ENCODE measurements around the gene UPP1. TPM values are rescaled to one million over a fixed set of nuclear protein-coding genes. Genes with fewer than 3 reads are reported as not detected.
"Not testable (repeated sequence)": the region's sequence is repeated elsewhere in the genome, so short reads cannot be mapped to it uniquely, and the experiment has no call there.

UPP1 gene
- total RNA-seq (2014; rRNA removed; shearing (Covaris generic)) = 13.3 and 21.5 TPM in 2 replicates

DNA sequence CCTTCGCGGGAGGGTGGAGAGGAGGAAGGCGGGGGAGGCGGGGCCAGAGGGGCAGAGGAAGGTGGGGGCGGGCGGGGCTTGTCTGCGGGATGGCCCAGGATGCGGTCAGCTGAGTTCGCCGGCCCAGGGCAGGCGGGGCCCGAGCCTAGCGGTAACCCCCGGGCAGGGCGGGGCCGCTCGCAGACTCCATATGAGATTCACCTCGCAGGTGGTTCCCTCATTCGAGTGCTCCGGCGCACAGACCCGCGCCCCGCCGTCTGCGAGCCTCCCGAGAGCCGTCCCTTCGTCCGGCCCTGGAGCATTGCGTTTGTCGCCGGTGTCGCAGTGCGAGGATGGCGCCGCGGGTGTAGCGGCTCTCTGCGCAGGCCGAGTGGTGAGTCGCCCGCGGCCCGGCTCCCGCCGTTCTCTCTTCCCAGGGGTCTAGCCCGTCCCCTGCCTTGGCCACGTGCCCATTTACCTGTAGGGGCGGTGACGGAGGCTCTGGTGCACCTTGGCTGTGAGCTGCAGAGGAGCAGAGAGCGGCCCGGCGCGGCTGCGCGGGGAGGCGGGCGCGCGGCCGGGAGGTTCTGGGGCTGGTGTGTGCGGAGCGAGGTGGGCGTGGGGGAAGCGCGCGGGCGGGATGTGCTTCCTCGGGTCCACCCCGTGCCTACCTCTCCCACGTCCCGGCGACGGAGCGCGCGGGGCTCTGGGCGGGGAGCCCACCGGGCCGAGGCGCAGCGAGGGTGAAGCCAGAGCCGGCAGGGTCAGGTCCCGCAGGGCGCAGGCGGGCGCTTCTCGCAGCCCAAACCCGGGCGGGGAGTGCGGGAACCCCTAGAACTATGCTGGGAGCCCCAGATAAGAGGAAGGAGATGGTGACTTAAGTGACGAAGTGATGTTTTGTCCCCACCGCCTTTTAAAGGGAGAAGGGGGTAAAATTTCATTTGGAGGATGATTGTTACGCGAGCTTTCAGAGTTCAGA lies at the start of gene UPP1:
UPP1 (plus strand) TSS at position 220 of the 958 bp plus-strand sequence. CDS start 5,519 bp downstream, outside the sequence.
- DNase-seq (ENCODE audit: low spot score) = peak; percentile 92

DNA sequence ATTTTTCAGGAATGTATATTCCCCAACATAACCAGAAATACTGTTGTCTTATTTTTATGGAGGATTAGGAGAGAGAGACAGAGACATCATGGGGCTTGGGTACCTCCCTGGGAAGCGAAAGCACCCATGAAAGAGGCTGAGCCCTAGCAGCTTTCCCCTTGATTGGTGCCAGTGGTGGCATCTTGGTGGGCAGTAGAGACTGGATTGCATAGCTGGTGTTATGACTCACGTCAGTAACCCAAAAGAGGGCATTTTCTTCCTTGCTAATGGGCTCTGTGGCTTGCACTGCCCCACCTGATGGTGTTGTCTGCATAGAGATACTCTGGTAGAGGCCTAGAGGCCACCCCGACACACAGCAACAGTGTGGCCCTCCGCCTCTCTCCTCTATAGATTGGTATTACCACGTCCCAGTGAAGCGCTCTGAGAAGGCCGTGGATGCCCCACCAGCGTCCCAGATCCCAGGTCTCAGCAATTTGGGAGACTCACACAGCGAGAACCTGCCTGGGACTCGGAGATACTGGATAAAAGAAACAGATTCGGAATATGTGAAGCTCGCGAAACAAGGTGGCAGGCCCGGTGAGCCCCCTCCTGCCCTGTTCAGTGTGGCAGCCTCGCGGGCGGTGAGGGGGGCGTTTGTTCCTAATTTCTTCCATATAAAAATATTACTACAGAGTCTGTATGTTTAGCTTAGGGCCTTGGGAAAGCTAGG lies 48.0 kb upstream of the UPP1 start:
- peak; percentile 87 for DNase-seq (ENCODE audit: low spot score)

DNA sequence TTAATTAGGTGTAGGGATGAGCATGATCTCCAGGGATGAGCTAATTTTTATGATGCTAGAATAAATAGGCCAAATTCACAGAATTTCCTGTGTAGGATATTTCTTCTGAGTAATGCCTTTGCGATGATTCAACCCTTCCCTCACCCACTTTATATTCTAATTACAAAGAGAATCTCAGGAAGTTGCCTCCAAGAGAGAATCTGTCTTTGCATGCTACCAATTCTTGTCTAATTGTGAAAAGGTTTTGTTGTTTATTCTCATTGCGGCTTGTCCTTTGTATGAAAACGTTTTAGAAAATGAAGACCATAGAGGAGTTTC lies 47.5 kb upstream of the UPP1 start:
- DNase-seq (ENCODE audit: low spot score) = peak; percentile 87

DNA sequence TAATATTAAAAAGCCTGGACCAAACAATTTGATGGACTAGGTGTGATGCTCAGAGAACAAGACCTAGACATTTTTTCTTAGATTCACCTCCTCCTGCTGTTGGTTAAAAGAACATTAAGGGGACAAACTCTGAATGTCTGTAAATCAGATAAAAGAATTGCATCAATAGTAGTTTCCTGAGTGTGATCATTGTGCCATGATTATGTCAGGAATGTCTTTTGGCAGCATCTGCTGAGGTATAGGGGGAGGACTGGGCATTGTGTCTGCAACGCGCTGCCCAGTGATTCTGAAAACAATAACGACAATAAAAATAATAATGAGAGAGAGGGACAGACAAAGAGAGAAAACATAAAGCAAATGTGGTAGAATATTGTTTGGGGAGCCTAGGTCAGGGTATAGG lies 46.8 kb upstream of the UPP1 start:
- peak; percentile 64 for DNase-seq (ENCODE audit: low spot score)

DNA sequence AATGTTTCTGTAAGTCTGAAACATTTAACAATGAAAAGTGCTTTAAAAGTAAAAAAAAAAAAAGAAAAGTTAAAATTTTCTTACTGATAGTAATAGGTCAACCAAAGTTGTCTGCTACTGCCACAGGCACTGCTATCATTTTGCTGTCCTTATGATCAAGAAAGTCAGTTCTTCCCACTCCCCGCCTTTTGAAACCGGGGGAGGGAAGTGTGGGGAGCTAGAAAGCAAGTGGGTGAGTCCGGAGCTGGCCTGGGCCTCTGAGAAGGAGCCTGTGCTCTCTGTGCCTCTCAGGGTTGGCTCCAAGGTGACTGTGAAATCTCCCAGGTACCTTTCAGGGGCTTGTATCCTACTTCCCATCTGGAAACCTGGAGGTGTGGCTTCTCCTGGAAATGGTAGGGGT lies 46.4 kb upstream of the UPP1 start:
- no peak for DNase-seq (ENCODE audit: low spot score)

DNA sequence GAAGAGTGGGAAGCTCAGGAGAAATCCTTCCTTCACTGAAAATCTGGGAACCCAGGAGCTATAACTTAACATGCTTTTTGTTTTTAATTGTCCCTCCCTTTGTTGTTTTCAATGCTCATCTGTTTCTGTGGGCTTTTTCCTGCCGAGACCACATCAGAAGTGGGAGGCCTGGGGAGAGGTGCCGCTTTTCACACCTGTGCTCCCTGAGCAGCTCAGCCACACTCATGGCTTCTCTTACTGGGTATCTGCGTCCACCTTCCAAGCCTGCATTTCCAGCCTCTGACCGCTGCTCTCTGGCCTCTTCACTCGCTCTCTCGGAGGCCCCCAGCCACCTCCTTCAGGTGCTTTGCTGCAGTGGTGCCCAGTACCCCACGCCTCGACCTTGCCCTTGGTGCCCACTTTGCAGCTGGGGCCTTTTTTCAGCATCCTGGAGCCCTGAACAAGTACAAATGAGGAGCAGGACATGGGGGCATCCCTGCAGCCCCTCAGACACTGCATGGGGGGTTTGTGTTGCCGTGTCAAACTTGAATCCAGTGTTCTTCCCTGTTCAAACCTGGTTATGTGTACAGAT lies 43.8 kb upstream of the UPP1 start:
- no peak for DNase-seq (ENCODE audit: low spot score)

DNA sequence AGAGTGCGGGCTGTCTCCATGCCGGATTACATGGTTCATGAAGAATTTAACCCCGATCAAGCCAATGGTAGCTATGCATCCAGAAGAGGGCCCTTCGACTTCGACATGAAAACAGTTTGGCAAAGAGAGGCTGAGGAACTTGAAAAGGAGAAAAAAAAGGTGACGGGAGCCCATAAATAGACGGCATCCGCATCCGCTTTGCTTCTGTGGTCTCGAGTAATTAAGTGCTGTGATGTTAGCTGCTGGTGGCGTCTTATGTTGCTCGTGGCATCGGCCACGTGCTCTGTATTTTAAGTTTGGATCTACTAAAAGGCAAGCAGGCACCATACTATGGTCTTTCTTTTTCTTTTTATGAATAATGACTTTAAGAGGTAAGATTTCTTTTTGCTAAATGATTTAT lies 42.6 kb upstream of the UPP1 start:
- DNase-seq (ENCODE audit: low spot score) = no peak

DNA sequence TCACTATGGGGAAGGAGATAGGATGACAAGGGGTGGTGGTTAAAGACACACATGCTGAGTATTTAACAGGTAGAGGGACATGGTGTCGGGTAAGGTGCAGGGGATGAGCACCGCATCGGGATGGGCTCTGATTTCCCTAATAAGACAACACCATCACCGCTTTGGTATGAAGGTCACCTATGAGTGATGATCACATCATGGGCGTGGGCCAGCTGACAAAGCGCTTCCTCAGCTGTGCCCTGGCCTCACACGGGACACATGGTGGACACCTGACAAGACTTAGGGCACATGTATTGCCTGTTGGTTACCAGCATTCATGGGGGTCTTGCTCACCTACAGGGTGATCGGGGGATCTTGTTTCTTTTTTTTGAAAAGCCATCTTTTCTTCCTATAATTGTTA lies 41.0 kb upstream of the UPP1 start:
- peak; percentile 62 for DNase-seq (ENCODE audit: low spot score)

DNA sequence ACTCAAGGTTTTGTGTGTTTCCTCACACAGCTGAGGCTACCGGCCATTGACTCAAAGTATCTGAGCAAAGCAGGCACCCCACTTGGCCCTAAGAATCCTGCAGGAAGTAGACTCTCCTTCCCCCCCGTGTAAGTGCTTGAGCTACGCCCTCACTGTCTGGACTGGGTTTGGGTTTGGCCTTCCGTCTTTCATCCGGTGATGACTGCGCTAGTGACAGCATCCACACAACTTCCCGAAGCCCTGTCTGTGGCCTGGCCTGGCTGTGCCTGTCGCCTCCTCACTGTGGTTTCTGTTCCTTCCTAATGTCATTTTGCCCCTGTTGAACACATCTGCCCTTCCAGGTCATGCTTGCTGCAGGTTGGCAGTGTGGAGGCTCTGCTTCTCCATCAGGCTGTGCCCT lies 39.2 kb upstream of the UPP1 start:
- no peak for DNase-seq (ENCODE audit: low spot score)

DNA sequence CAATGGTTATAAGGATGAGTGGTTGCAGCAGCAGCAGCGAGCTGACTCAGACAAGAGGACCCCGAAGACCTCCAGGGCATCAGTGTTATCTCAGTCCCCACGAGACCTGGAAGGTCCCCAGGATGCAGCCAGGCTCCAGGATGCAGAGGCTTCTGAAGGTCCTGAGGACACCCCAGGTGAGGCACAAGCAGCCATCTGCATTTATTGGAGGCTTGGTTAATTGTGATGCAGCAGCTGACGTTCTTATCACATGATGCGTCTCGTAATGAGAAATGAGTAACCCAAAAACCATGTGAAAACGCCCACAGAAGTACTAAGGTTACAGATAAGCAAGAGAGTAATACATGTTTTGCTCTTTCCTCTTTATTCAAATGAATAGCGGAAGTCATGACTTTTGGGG lies 36.3 kb upstream of the UPP1 start:
- DNase-seq (ENCODE audit: low spot score) = peak; percentile 95

DNA sequence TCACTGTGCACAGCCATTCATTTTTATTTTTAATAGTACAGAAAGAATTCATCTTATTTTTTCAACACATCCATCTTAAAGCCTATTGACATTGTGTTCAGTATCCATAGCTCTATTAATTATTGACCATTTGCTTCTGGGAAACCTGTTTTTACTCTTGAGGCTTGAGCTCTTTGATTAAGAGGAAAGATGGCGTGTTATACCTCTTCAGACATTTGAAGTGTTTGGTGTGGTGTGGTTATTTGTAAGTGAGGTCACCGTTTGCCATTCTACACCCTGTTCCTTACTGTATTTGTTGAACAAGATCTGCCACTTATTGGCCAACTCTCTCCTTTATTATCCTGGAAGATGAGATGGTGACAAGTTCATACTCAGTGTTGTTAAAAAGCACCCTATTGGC lies 35.3 kb upstream of the UPP1 start:
- DNase-seq (ENCODE audit: low spot score) = no peak

DNA sequence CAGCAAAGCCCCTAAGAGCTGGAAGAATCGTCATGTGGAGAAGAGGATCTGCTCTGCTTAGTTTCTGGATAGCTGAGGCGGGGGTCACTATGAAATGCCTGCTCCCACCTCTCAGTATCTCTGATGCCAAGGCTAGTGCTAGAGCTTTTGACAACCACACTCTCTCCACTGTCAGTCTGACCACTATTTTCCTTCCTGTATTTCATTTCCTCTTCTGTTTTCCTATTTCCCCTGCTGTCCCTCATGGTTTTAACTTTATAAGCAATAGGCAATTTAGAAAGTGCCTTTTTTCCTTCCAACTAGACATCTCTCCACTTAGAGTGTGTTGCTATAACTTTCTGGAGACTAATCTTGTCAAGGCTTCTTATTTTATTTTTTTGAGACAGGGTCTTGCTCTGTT lies 30.1 kb upstream of the UPP1 start:
- no peak for DNase-seq (ENCODE audit: low spot score)

DNA sequence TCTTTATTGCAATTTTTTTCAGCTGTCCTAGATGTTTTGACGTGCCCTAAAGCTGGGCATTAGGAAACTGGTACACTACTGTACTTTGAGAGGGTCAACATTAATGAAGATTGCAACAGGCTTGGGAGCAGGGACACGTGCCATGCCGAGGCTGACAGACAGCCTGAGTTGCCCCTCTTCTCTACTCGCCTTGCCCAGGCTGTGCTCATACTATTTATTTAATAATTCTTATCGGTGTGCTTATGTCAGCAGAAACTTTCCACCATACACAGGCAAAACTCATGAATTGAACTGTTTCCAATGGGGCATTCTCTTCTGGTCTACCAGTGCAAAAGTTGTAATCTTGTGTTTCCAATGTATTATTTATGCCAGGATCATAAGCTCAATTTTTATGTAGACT lies 29.4 kb upstream of the UPP1 start:
- no peak for DNase-seq (ENCODE audit: low spot score)

DNA sequence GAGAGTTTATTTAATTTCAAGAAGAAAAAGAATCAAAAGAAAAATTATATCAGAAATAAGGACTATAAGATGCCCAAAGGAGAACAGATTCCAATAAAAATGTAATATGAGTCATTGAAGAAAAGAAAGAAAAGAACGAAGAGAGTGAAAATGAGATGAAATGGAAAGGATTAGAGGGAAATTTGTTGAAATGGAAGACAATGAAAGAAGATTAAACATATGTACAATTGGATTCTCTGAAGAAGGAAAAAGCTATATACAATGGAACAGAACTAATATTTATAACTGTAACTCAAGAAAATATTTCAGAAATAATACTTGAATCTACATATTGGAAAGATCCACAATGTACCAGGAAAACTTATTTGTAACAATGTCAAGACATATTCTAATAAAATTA lies 25.1 kb upstream of the UPP1 start:
- DNase-seq (ENCODE audit: low spot score) = no peak

DNA sequence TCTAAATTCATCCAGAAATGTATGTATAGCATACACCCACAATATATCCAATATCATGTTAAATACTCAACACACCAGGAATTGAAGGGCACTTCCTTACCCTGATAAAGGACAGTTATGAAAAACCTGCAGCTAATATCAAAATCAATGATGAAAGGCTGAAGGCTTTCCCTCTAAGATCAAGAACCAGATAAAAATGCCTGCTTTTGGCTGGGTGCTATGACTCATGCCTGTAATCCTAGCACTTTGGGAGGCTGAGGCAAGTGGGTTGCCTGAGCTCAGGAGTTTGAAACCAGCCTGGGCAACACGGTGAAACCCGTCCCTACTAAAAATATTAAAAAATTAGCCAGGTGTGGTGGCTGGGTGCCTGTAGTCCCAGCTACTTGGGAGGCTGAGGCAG lies 21.6 kb upstream of the UPP1 start:
- DNase-seq (ENCODE audit: low spot score) = no peak

DNA sequence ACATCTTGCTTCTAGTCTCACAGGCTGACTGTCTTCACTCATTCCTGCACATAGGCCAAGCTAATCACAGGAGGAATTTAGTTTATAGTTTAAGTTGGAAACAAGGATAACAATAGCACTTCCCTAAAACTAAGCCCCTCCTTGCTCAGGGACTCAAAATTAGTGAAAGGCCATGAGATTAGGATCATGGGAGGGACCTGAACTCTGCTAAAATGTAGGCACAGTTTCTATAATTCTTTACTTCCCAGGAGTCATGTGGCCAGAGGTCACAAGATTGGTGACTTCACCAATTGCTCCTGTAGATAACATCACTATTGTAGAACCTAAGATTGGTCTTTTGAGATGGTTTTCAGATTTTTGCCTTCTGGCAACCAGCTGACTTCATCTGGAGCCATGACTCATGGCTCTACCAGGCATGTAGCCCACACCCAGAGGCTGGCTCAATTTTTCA lies 14.8 kb upstream of the UPP1 start:
- peak; percentile 49 for DNase-seq (ENCODE audit: low spot score)

DNA sequence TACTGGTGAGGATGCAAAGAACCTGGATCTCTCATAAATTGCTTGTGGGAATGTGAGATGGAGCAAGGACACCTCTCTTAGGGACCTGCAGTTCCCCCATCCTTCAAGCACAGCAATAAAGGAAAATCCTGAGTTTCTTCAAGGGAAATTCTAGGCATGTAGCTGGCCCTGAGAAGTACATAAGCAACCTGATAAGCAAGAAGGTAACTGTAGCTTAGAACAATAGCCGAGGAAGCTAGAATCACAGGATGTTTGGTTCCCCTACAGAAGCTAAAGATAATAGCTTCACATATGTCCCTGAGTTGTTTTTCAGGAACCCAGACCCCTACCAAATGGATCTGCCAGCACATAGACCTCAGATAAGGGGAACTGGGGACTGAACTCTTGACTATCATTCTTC lies 11.6 kb upstream of the UPP1 start:
- no peak for DNase-seq (ENCODE audit: low spot score)

DNA sequence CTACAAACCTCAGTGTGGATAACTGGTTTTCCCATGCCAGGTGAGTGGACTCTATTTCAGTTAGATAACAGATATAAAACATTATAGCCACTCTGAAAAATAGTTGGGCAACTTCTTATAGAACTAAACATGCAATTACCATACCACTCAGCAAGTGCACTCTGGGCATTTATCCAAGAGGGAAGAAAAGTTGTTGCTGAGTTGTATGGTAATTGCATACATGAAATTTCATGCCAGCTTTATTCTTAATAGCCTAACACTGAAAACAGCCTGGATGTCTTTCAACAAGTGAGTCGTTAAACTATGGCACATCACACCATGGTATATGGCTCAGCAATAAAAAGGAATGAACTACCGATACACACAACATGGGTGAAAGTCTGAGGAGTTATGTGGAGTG lies 10.6 kb upstream of the UPP1 start:
- DNase-seq (ENCODE audit: low spot score) = no peak

DNA sequence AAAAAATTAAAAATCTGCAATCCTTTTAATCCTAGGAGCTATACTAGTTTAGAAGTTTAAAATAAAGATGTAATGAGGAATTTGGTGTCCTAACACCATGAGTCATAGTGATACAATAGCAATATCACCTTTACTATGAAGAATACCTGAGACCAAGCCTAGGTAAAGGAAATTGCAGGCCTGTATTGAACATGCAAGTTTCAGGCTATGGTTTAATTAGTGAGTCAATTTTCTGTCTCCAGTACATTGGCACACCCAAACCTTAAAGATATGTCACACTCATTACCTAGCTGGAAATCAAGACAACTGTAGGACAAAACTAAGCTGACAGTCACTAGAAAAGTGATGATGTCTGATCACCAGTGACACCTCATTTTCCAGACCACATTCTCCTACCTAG lies 6.7 kb upstream of the UPP1 start:
- DNase-seq (ENCODE audit: low spot score) = not testable (repeated sequence)

DNA sequence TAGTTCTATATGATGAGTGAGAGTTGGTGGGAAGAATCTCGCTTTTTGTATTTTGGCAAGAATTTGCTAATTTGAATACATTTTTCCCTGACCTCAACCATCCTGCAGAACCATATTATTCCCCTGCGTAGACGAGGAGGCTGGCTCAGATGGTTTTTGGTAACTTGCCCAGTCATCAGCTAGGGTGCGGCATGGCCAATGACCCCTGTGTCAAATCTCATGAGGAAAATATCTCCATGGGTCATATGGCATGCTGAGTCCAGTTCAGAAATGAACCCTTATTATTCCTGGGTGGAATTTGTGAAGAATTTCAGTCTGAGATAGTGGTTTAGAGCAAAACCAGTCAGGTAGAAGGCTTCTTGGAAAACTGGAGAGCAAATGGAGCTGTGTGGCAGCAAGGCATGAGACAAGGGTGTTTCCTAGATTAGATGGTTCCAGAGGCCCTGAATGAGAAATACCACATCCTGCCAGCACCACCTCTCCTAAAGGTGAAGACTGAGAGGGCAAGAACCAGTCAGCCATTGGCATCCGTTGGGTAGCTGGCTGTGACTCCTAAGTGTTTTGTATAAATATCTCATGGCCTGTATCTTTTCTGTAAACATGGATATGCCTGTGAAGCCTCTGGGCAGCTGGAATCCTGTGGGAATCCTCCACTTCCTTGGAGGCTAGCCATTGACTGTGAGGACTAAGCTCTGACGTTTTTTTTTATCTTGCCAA lies 5.8 kb upstream of the UPP1 start:
- DNase-seq (ENCODE audit: low spot score) = peak; percentile 95

DNA sequence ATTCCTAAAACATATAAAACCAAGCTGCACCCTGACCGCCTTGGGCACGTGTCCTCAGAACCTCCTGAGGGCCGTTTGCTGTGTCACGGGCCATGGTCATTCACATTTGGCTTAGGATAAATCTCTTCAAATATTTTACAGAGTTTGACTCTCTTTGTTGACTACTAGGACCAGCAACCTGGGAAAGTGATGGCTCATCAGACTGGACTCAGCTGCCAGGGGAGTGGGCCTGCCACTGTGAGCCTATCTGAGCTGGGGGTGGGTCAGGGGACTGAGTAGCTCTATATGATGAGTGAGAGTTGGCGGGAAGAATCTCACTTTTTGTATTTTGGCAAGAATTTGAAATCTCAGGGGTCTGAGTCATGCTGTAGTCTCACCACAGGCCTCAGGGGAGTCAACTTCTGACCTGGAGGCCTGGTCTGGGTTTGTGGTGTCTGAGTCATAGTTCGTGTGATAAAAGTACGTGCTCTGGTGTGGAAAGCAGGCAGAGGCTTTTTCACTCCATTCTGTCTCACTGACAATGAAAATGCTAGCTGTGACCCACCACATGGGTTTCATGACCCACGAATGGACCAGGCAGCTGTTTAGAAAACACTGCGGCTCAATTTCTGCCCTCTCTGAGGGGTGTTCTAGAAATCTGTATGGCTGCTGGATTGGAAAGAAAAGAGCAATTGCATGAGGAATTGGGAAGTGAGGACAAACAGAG lies 4.2 kb upstream of the UPP1 start:
- DNase-seq (ENCODE audit: low spot score) = peak; percentile 100

DNA sequence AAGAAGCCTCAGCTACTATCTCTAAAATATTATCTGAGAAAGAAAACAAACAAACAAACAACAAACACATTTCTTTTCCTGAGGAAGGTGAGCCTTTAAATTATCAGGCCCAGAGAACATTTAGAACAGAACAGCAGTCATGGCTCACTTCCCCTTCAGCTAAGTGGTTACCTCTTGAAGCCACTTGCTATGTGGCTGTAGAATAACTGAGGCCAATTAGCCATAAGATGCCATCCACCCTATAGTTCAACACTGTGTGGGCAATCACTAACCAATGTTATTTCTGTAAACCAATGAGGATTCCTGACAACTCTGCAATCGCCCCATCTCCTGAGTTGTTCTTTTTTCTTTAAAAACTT lies 3.7 kb upstream of the UPP1 start:
- DNase-seq (ENCODE audit: low spot score) = peak; percentile 37
